Loucy (cell line): ENCODE data around the gene TTYH3.

Experiments used
- H2AFZ ChIP-seq: fragments of 200-600 bp; sonication (generic); 2 replicates; pipeline ENCODE4 v1.6.0; 2016; ENCODE audit warnings: antibody characterized with exemption, mild to moderate bottlenecking, low read length, moderate library complexity
- H3F3A ChIP-seq: fragments of 200-600 bp; 2 replicates; pipeline ENCODE4 v1.6.0; 2016; ENCODE audit warnings: antibody characterized with exemption, low read depth, mild to moderate bottlenecking
- H3K27me3 ChIP-seq: fragments of 200-600 bp; sonication (generic); 2 replicates; pipeline ENCODE4 v1.6.1; 2014; ENCODE audit warnings: low read length, mild to moderate bottlenecking; ENCODE audit not compliant: insufficient read depth, poor library complexity, severe bottlenecking
- H3K36me3 ChIP-seq: fragments of 200-600 bp; sonication (generic); 2 replicates; pipeline ENCODE4 v1.6.1; 2016; ENCODE audit warnings: low read length; ENCODE audit not compliant: insufficient read depth
- H3K4me1 ChIP-seq: fragments of 200-600 bp; sonication (generic); 2 replicates; pipeline ENCODE4 v1.5.1; 2014; ENCODE audit warnings: low read length, mild to moderate bottlenecking; ENCODE audit not compliant: insufficient read depth, poor library complexity, severe bottlenecking
- H3K4me2 ChIP-seq: fragments of 200-600 bp; sonication (generic); 2 replicates; pipeline ENCODE4 v1.6.0; 2014; ENCODE audit warnings: antibody characterized with exemption, low read length, low read depth, mild to moderate bottlenecking; ENCODE audit not compliant: poor library complexity, severe bottlenecking
- H3K4me3 ChIP-seq: fragments of 200-600 bp; sonication (generic); 2 replicates; pipeline ENCODE4 v1.5.1; 2014; ENCODE audit warnings: low read length, mild to moderate bottlenecking, mixed read lengths; ENCODE audit not compliant: poor library complexity, severe bottlenecking
- H3K79me2 ChIP-seq: fragments of 200-600 bp; sonication (generic); 2 replicates; pipeline ENCODE4 v1.6.1; 2014; ENCODE audit warnings: low read length; ENCODE audit not compliant: insufficient read depth
- H3K9ac ChIP-seq: fragments of 200-600 bp; sonication (generic); 2 replicates; pipeline ENCODE4 v1.6.0; 2014; ENCODE audit warnings: mild to moderate bottlenecking, low read depth, low read length, moderate library complexity; ENCODE audit not compliant: poor library complexity, severe bottlenecking
- H3K9me2 ChIP-seq: fragments of 200-600 bp; sonication (generic); replicated peaks from 2 replicates; pipeline ENCODE4 v1.6.1; 2016; ENCODE audit warnings: low read depth, low read length, mixed read lengths
- H3K9me3 ChIP-seq: fragments of 200-600 bp; sonication (generic); 2 replicates; pipeline ENCODE4 v1.6.1; 2014; ENCODE audit warnings: mild to moderate bottlenecking, antibody characterized with exemption, low read length, low read depth; ENCODE audit not compliant: insufficient read depth
- H4K20me1 ChIP-seq: fragments of 200-600 bp; sonication (generic); 2 replicates; pipeline ENCODE4 v1.6.0; 2014; ENCODE audit warnings: antibody characterized with exemption, low read length, mild to moderate bottlenecking; ENCODE audit not compliant: insufficient read depth, poor library complexity, severe bottlenecking
- EZH2phosphoT487 ChIP-seq: fragments of 200-600 bp; IDR thresholded peaks from 2 replicates; pipeline ENCODE4 v1.6.1; 2018; ENCODE audit warnings: antibody characterized with exemption, mild to moderate bottlenecking, moderate library complexity, borderline replicate concordance
- TF ChIP-seq, protein P1 (sequence below): fragments of 200-600 bp; sonication (generic); conservative IDR thresholded peaks from 2 replicates; pipeline ENCODE4 v1.5.1; 2014; ENCODE audit warnings: mild to moderate bottlenecking, antibody characterized with exemption, low read length

The TTYH3 gene

DNA sequence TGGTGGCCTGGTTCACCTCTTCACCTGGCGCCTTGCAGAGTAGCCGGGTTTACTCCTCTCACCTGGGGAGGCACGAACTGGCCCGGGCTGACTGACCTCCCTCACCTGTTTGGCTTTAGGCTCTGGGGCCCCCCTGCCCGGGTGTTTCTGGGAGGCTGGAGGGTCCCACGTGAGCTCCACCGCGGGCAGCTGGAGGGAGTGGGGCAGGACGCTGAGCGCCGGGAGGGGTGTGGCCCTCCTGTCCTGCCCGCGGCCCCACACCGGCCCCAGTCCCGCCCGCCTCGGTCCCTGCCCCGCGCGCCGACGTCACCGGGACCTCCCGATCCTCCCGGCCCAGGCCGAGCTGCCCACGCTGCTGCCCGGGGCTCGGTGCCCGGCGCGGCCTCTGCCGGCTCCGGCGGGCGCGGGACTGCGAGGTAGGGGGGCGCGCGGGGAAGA, 56.1 kb downstream of the TTYH3 start, which contains the start of gene AMZ1:
Gene AMZ1 (plus strand): TSS at position 322 of the 438 bp plus-strand sequence. CDS start 12,250 bp downstream, outside the sequence.
- Histone ChIP-seq H4K20me1 (no peaks in the 10 kb centered on the region), H3F3A (no peaks in the 10 kb centered on the region), H2AFZ (no peak within 1 kb of the TSS), H3K79me2 (no peaks in the 10 kb centered on the region), H3K9ac (no peak within 1 kb of the TSS), H3K36me3 (no peaks in the 10 kb centered on the region), H3K27me3 (no peaks in the 10 kb centered on the region), H3K4me3 (no peak within 1 kb of the TSS), H3K4me2 (no peak within 1 kb of the TSS), H3K9me3 (no peaks in the 10 kb centered on the region), H3K4me1 (peaks cover 23% of the 10 kb centered on the region), H3K9me2 (no peaks in the 10 kb centered on the region)
- TF ChIP-seq, protein P1, sequence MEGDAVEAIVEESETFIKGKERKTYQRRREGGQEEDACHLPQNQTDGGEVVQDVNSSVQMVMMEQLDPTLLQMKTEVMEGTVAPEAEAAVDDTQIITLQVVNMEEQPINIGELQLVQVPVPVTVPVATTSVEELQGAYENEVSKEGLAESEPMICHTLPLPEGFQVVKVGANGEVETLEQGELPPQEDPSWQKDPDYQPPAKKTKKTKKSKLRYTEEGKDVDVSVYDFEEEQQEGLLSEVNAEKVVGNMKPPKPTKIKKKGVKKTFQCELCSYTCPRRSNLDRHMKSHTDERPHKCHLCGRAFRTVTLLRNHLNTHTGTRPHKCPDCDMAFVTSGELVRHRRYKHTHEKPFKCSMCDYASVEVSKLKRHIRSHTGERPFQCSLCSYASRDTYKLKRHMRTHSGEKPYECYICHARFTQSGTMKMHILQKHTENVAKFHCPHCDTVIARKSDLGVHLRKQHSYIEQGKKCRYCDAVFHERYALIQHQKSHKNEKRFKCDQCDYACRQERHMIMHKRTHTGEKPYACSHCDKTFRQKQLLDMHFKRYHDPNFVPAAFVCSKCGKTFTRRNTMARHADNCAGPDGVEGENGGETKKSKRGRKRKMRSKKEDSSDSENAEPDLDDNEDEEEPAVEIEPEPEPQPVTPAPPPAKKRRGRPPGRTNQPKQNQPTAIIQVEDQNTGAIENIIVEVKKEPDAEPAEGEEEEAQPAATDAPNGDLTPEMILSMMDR, result no peak
- no peak for TF ChIP-seq EZH2phosphoT487

DNA sequence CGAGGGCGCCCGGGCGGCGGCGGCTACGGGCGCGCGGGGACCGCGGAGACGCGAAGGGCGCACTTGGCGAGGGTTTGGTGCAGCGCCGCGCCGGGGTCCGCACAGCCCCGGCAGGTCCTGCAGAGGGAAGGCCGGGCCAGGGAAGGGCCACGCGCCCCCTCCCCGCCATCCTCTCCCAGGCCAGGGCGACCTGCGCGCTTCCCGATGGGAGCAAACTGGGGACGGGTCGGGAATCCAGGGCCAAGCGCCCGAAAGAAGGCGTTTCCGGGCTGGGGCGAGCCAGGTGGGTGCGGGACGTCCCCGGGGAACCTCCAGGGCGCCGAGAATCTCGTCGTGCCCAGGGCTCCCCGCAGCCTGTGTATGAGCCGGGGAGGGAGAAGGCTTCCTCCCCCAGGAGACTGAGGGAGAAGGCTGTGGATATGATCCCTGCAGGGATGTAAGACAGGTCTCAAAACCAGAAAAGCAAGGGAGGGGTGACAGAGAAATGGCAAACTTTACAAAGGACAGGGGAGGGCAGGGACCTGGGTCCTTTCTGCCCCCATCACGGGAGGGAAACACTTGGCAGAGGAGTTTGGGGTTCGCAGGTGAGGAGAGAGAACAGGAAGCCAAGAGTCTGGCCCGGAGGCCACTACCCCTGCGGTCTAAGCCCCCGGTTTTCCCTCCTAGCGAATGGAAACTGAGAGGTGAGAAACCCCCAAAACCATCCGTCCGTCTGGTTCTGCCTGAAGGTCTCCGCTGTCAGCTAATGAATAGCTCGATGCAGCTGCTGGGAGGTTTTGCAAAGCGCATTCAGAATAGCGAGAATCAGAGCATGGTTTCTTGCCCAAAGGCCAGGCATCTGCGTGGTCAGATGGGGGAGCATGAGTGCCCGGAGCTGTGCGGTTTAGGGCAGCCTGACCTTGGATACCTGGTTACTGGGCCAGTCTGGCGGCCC, 56.9 kb downstream of the TTYH3 start:
- H3K4me1 ChIP-seq, result peaks cover 23% of the 10 kb centered on the region
- H3K9ac ChIP-seq, result no peak overlapping the region
- H3K4me2 ChIP-seq, result no peak overlapping the region
- H3K4me3 ChIP-seq, result no peak overlapping the region
- no peaks in the 10 kb centered on the region for H3K27me3 ChIP-seq
- H3K36me3 ChIP-seq, result no peaks in the 10 kb centered on the region
- H3F3A ChIP-seq, result no peaks in the 10 kb centered on the region
- no peaks in the 10 kb centered on the region for H4K20me1 ChIP-seq
- no peaks in the 10 kb centered on the region for H3K9me3 ChIP-seq
- H2AFZ ChIP-seq, result no peak overlapping the region
- TF ChIP-seq, protein P1, result no peak
- H3K9me2 ChIP-seq, result no peaks in the 10 kb centered on the region
- no peaks in the 10 kb centered on the region for H3K79me2 ChIP-seq

DNA sequence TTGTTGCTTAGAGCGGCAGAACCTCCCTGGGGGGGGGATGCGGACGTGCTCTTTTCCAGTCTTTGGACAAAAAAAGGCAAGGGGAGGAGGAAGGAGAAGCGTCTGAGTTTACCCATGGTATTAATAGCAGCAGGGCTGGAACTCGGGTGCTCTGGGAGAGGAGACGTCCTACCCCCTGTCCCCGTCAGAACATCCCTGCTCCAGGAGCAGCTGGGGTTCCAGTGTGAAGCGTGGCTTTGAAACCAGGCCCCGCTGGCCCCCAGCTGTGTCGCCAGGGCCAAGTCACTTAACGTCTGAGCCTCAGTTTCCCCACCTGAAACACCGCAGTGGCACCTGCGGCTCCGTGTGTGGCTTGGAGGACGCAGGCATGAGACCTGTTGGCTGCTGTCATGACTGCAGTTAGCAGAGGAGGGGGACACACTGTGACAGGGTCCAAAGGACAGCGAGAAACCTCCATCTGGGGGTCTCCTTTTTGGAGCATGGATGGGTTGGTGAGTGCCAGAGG, 57.6 kb downstream of the TTYH3 start:
- Histone ChIP-seq H3K4me3 (no peak overlapping the region), H3K9ac (no peak overlapping the region)

More for the DNA sequence above, 57.6 kb downstream of the TTYH3 start:
- Histone ChIP-seq H3K36me3 (no peaks in the 10 kb centered on the region), H3K27me3 (no peaks in the 10 kb centered on the region), H4K20me1 (no peaks in the 10 kb centered on the region), H3K4me1 (peaks cover 26% of the 10 kb centered on the region), H3K9me2 (no peaks in the 10 kb centered on the region), H3K79me2 (no peaks in the 10 kb centered on the region), H2AFZ (no peak overlapping the region), H3K4me2 (peak overlapping the region; percentile 49), H3K9me3 (no peaks in the 10 kb centered on the region), H3F3A (no peaks in the 10 kb centered on the region)
- no peak for TF ChIP-seq EZH2phosphoT487
- TF ChIP-seq, protein P1, result no peak
